ENCODE measurements around the gene PMM1.

The PMM1 gene

DNA sequence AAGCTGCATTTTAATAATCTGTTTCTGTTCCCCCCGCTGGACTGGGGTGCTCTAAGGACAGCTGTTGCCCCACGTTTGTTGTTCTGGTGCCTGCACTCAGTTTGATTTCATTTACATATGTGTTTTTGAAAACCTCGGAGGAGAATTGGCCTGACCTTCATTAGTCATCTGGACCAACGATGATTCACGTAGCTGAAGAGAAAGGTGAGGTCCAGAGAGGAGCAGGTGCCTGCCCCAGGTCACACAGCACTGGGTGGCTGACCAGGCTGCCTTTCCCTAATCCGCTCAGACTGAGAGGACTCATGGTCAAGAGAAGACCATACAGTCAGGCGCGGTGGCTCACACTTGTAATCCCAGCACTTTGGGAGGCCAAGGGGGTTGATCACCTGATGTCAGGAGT is 25.1 kb downstream of the PMM1 start:
- Histone ChIP-seq H3K9me3 (ENCODE audit: control insufficient read depth, low read length) (no peaks in the 10 kb centered on the region), H3K9ac (no peak overlapping the region), H3K36me3 (ENCODE audit: control insufficient read depth, insufficient read depth, low read length) (no peaks in the 10 kb centered on the region), H2AFZ (no peak overlapping the region), H3K27me3 (ENCODE audit: control insufficient read depth, insufficient read depth, low read length) (no peaks in the 10 kb centered on the region), H3K79me2 (no peaks in the 10 kb centered on the region), H3K4me3 (ENCODE audit: low read depth, low read length) (no peak overlapping the region), H3K27ac (no peak overlapping the region), H3K4me1 (no peaks in the 10 kb centered on the region), H3K4me2 (ENCODE audit: low read length) (no peak overlapping the region)
- TF ChIP-seq, protein P1, sequence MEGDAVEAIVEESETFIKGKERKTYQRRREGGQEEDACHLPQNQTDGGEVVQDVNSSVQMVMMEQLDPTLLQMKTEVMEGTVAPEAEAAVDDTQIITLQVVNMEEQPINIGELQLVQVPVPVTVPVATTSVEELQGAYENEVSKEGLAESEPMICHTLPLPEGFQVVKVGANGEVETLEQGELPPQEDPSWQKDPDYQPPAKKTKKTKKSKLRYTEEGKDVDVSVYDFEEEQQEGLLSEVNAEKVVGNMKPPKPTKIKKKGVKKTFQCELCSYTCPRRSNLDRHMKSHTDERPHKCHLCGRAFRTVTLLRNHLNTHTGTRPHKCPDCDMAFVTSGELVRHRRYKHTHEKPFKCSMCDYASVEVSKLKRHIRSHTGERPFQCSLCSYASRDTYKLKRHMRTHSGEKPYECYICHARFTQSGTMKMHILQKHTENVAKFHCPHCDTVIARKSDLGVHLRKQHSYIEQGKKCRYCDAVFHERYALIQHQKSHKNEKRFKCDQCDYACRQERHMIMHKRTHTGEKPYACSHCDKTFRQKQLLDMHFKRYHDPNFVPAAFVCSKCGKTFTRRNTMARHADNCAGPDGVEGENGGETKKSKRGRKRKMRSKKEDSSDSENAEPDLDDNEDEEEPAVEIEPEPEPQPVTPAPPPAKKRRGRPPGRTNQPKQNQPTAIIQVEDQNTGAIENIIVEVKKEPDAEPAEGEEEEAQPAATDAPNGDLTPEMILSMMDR (IDR thresholded peaks at IDR 0.05): no peak

DNA sequence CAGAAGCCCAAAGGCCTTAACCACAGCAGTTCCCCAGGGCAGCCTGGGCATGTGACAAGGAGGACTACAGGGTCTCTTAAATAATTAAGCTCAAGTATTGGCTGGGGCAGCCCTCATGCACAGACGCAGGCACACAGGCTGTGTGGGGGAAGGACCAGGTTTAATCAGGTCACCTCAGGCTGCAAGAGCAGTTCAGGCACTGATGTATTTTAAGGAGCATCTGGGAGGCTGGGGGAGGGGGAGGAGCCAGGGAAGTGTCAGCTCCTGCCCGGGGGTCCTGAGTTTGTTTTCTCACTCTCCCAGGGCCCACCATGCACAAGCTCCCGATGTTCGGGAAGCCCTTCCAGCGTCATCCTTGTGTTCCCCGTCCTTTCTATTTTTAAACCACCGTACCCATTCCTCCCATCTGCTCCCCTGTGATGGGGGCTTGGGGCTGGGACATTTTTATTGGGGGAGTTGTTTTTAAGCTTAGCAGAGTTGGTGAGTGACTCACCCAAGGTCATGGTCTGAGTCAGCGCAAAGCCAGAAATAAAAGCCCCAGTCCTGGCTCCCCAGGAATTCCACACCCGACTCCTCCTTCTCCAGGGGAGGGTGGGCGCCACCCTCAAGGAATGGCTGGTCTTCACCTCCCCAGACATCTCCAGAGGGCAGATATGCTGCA is 26.5 kb downstream of the PMM1 start:
- no peaks in the 10 kb centered on the region for H3K27me3 ChIP-seq (ENCODE audit: control insufficient read depth, insufficient read depth, low read length)
- no peaks in the 10 kb centered on the region for H3K4me1 ChIP-seq
- no peaks in the 10 kb centered on the region for H3K36me3 ChIP-seq (ENCODE audit: control insufficient read depth, insufficient read depth, low read length)
- no peak overlapping the region for H3K9ac ChIP-seq
- H3K79me2 ChIP-seq: no peaks in the 10 kb centered on the region
- no peak overlapping the region for H3K4me3 ChIP-seq (ENCODE audit: low read depth, low read length)
- no peak overlapping the region for H3K4me2 ChIP-seq (ENCODE audit: low read length)
- H3K9me3 ChIP-seq (ENCODE audit: control insufficient read depth, low read length): no peaks in the 10 kb centered on the region
- no peak overlapping the region for H3K27ac ChIP-seq
- no peak overlapping the region for H2AFZ ChIP-seq
- TF ChIP-seq, protein P1 (IDR thresholded peaks at IDR 0.05): no peak

- Histone ChIP-seq H2AFZ (no peak overlapping the region), H3K9me3 (ENCODE audit: control insufficient read depth, low read length) (no peaks in the 10 kb centered on the region), H3K36me3 (ENCODE audit: control insufficient read depth, insufficient read depth, low read length) (no peaks in the 10 kb centered on the region), H3K27me3 (ENCODE audit: control insufficient read depth, insufficient read depth, low read length) (no peaks in the 10 kb centered on the region), H3K79me2 (no peaks in the 10 kb centered on the region), H3K27ac (no peak overlapping the region), H3K4me1 (no peaks in the 10 kb centered on the region), H3K4me2 (ENCODE audit: low read length) (no peak overlapping the region), H3K9ac (no peak overlapping the region), H3K4me3 (ENCODE audit: low read depth, low read length) (no peak overlapping the region)
- TF ChIP-seq, protein P1 (IDR thresholded peaks at IDR 0.05): no peak
These were observed 27.2 kb downstream of the PMM1 start for GRCh38 chr22:41562461-41562860.

GRCh38 chr22:41561788-41562187 is 27.9 kb downstream of the PMM1 start:
- no peak overlapping the region for H3K9ac ChIP-seq
- H3K4me3 ChIP-seq (ENCODE audit: low read depth, low read length): no peak overlapping the region
- H2AFZ ChIP-seq: no peak overlapping the region
- no peaks in the 10 kb centered on the region for H3K9me3 ChIP-seq (ENCODE audit: control insufficient read depth, low read length)
- no peak overlapping the region for H3K27ac ChIP-seq
- no peaks in the 10 kb centered on the region for H3K27me3 ChIP-seq (ENCODE audit: control insufficient read depth, insufficient read depth, low read length)
- H3K4me1 ChIP-seq: no peaks in the 10 kb centered on the region
- H3K36me3 ChIP-seq (ENCODE audit: control insufficient read depth, insufficient read depth, low read length): no peaks in the 10 kb centered on the region
- TF ChIP-seq, protein P1 (IDR thresholded peaks at IDR 0.05): no peak
- H3K79me2 ChIP-seq: no peaks in the 10 kb centered on the region
- H3K4me2 ChIP-seq (ENCODE audit: low read length): no peak overlapping the region

DNA sequence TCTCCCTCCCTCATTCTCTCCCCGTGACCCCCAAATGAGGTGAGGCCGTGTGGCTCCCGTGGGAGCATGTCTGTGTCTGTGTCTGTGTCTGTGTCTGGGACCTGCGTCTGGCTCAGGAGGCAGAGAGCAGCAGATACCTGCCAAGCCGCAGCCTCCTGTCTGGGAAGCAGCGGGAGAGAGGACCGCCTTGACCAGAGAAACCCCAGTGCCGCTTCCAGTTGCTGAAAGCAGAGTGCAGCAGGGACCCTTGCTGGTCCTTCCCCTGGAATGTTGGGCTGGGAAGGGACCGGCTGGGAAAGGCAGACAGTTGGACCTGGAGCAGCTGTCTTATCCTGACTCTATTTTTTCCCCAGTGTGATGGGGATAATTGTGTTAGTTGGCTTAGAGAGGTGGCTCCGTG is 28.3 kb downstream of the PMM1 start:
- H3K9me3 ChIP-seq (ENCODE audit: control insufficient read depth, low read length): no peaks in the 10 kb centered on the region
- no peak overlapping the region for H3K4me3 ChIP-seq (ENCODE audit: low read depth, low read length)
- H3K9ac ChIP-seq: no peak overlapping the region
- no peak overlapping the region for H2AFZ ChIP-seq
- H3K4me2 ChIP-seq (ENCODE audit: low read length): no peak overlapping the region
- no peaks in the 10 kb centered on the region for H3K27me3 ChIP-seq (ENCODE audit: control insufficient read depth, insufficient read depth, low read length)
- TF ChIP-seq, protein P1 (IDR thresholded peaks at IDR 0.05): no peak
- no peaks in the 10 kb centered on the region for H3K36me3 ChIP-seq (ENCODE audit: control insufficient read depth, insufficient read depth, low read length)
- H3K27ac ChIP-seq: no peak overlapping the region
- H3K79me2 ChIP-seq: no peaks in the 10 kb centered on the region
- H3K4me1 ChIP-seq: no peaks in the 10 kb centered on the region

Data from parathyroid adenoma (tissue), 2 donors.